GM12873 (cell line): ENCODE results near the gene LDLRAD4.

Experiments used
- TF ChIP-seq, protein P1 (sequence below): IDR thresholded peaks from 2 replicates; pipeline ENCODE4 v1.5.1; 2012; ENCODE audit warnings: low read depth, mild to moderate bottlenecking, moderate library complexity, low read length, control low read depth; ENCODE audit not compliant: insufficient read depth; ENCODE audit errors: missing control alignments

The LDLRAD4 gene

DNA sequence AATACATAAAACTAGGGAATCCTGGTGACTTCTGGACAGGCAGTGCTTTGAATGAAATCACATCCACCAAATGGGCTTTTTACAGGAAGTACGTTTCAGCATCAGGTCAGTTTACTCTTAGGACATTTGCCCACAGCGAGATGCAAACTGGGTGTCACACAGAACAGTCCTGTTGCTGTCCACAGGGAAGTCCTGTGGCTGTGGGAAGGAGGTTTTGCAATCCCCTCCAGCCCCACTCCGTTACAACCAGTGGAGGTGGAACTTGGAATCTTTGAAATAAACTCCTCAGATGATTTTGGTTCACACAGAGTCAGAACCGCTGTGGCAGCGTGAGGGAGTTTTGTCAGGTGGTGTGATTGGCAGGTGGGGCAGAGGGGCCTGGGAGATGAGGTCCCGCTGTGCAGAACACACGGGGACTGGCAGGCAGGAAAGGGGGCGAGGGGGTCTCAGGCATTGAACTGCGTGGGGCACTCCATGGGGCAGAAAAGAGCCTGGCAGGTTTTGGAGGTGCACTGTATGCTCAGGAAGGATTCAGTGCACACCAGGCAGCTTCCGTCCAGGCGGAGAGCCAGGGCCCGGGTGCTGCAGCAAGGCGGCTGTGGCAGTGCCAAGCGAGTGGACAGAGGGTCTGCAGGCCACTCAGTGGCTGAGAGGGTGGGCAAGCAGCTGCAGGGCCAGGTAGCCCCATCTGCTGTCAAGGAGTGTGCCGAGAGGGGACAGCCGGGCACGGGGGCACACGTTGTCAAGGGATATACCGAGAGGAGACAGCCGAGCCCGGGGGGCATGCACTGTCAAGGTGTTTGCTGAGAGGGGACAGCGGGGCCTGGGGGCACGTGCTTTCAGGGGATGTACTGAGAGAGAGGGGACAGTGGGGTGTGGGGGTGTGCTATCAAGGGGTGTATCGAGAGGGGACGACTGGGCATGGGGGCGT lies 148.7 kb downstream of the LDLRAD4 start:
- TF ChIP-seq, protein P1, sequence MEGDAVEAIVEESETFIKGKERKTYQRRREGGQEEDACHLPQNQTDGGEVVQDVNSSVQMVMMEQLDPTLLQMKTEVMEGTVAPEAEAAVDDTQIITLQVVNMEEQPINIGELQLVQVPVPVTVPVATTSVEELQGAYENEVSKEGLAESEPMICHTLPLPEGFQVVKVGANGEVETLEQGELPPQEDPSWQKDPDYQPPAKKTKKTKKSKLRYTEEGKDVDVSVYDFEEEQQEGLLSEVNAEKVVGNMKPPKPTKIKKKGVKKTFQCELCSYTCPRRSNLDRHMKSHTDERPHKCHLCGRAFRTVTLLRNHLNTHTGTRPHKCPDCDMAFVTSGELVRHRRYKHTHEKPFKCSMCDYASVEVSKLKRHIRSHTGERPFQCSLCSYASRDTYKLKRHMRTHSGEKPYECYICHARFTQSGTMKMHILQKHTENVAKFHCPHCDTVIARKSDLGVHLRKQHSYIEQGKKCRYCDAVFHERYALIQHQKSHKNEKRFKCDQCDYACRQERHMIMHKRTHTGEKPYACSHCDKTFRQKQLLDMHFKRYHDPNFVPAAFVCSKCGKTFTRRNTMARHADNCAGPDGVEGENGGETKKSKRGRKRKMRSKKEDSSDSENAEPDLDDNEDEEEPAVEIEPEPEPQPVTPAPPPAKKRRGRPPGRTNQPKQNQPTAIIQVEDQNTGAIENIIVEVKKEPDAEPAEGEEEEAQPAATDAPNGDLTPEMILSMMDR: no peak

DNA sequence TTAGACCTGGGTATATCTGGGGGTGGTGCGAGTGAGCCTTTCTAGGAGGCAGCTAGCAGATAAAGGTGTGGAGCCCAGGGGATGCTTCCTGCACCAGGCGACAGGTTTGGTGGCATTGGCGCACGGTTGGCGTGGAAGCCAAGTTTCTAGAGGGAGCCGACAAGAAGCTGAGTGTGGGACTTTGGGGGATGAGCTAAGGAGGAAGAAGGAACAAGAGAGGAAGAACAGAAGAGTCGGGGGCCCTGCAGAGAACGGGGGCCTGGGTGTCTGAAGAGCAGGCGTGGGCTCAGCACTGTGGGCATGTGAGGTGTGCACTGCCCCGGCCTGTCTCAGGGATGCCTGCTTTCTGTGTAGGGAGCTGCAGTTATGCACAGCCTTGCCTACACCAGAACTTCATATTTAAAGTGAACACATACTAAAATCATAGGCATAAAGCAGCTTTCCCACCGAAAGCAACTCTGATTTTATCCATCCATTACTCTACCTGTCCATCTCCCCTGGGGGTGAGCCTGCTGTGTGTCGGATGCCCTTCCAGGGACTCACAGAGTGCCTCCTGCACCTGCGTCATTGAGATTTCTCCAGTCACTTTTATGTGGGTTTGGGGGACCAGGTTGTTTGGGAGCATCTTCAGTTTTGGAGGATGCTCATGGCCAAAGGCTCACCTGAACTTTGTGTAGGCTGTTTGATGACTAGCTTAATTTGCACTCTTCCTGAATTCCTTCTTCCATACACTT lies 149.7 kb downstream of the LDLRAD4 start:
- TF ChIP-seq, protein P1: no peak

DNA sequence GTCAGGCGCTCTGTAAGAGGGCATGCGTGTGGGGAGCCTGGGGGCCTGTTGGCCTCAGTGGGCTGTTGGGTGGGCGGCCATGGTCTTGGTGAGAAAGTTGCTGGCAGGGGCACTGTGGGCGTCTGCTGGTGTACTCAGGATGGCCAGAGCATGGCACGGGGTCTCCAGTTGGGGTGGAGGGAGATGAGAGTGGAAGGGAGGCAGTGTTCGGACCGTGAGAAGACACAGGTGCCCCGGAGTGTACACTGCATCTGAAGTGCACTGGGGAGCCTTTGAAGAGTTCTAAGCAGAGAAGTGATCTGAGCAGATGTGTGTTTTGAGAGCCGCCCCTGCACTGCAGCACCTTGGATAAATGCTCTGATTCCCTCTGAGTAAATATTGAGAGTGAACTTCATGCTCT lies 150.8 kb downstream of the LDLRAD4 start:
- TF ChIP-seq, protein P1: no peak

DNA sequence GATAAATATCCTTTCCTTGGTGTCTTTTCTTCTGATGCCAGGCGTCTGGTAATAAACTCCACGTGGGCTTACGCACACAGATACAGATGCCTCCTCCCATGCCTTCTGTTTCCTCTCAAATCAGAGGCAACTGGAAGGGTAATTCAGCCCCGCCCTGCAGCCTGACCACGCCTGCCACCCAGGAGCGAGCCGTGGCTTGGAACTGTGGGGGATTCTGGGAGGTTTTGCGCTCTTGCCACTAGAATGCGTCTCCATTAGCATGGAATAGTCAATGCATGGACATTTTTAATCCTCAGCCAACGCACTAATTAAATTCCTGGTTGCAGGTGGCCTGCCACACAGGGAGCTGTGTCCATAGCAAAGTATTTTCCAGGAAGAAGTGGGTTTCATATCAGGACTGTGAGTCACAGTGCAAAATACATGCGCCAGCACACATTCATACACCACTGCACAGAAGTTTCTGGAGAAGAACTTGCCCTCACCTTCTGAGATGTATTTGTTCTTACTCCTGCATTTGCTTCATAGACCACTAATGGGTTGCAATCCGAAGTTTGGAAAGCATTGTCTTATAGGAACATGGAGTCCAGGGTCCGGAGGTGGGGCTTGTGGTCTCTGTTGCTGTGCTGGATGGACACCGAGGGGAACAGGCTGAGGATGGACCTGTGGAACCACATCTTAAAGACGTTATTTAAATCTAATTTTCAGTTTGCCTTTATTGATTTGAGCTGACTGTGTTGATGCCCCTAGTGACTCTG lies 151.4 kb downstream of the LDLRAD4 start:
- TF ChIP-seq, protein P1: peak; percentile 2

DNA sequence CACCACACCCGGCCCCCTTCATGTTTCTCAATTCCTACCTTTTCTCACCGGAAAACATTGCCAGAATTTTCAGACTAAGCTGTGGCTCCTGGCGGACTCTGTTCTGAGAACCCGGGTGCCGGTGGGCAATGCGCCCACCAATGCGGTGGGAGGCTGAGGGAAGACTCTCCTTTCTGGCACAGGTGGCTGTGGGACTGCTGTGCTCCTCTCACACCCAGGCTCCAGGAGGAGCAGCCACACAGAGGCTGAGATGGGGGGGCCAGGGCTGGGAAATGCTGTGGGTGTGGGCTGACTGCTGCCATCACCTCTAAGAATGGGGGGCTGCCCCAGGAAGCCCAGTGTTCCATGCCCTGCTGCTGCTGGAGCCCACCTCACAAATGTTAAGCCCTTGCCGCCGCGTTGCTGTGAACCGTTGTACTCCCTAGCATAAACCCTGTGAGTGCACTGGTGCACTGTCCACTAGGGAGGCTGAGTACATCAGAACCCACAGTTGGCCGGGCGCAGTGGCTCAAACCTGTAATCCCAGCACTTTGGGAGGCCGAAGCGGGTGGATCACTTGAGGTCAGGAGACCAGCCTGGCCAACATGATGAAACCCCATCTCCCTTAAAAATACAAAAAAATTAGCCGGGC lies 152.6 kb downstream of the LDLRAD4 start:
- TF ChIP-seq, protein P1: no peak

DNA sequence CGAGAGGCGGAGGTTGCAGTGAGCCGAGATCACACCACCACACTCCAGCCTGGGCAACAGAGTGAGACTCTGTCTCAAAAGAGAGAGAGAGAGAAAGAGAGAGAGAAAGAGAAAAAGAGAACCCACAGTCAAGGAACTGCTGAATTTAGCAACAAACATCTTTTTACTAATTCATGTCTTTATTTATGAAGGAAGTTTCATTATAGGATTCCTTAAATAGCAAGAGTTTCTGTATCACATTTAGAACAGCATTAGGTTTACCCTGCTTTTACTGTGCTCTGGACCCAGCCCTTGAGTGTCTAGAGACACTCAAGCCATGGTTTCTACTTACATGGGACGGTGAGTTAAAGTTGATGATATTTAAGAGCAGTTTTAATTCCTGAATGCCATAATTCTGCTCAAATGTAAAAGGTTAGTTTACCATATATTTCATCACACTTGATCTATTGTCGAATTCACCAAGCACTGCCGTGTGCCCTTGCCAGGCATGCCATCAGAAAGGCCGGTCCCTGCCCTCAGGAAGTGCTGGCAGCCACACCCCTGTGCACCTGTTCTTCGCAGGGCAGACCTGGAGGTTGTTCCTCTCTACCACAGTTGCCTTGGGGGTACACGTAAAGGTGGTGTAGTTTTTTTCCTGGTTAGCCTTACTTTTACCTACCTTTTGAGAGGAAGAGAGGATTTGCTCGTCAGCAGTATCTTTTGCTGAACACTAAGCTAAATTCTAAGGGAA lies 153.3 kb downstream of the LDLRAD4 start:
- TF ChIP-seq, protein P1: no peak
